GM13977 (cell line): ENCODE data around the gene NFIB.

ENCODE experiments used
- DNase-seq: peaks from one replicate; pipeline ENCODE4 v3.0.0; 2012; ENCODE audit warnings: low spot score
- CTCF ChIP-seq: IDR thresholded peaks from 2 replicates; pipeline ENCODE4 v1.5.1; 2012; ENCODE audit warnings: mild to moderate bottlenecking, control low read depth; ENCODE audit not compliant: insufficient read depth; ENCODE audit errors: extremely low read depth, missing control alignments
- in situ Hi-C: fragments of 300-500 bp; cut with MboI; formaldehyde crosslinking; loops from one replicate; pipeline ENCODE4 v1.12.0; 2022; ENCODE audit warnings: low sequenced_read_pairs, low pct_unique_long_range_greater_than_20kb, mixed read lengths, inconsistent platforms; ENCODE audit not compliant: unreplicated experiment

Gene NFIB

GRCh38 chr9:14111696-14112095, 202.2 kb downstream of the NFIB start:
- no peak for DNase-seq
- in situ Hi-C loops: no loop called here
- TF ChIP-seq CTCF: no peak

GRCh38 chr9:14107977-14108376, 206.0 kb downstream of the NFIB start:
- no peak for DNase-seq
- no peak for TF ChIP-seq CTCF
- in situ Hi-C loops: no loop called here

- TF ChIP-seq CTCF: no peak
- in situ Hi-C loops: no loop called here
- DNase-seq: no peak
These were observed 206.4 kb downstream of the NFIB start for GRCh38 chr9:14107495-14107894.

GRCh38 chr9:14106699-14107098, 207.2 kb downstream of the NFIB start:
- no peak for DNase-seq
- in situ Hi-C loops: no loop called here
- TF ChIP-seq CTCF: no peak

- no peak for DNase-seq
- in situ Hi-C loops: no loop called here
- TF ChIP-seq CTCF: no peak
These were observed 209.4 kb downstream of the NFIB start for GRCh38 chr9:14104496-14104895.

GRCh38 chr9:14103115-14103514, 210.8 kb downstream of the NFIB start:
- DNase-seq: no peak
- in situ Hi-C loops: no loop called here
- no peak for TF ChIP-seq CTCF

GRCh38 chr9:14099737-14100136, 214.2 kb downstream of the NFIB start:
- no peak for DNase-seq
- in situ Hi-C loops: no loop called here
- TF ChIP-seq CTCF: no peak
